Stimulated activated CD8-positive, alpha-beta memory T cell treated with anti-CD3 and anti-CD28 coated beads, Interleukin-4, amount 100 ng/mL, for 48 hours (primary cell): ENCODE measurements around the gene LACC1.

Source experiments
- DNase-seq: peaks from one replicate; pipeline ENCODE4 v3.0.0-alpha.2; 2020

LACC1 gene

DNA sequence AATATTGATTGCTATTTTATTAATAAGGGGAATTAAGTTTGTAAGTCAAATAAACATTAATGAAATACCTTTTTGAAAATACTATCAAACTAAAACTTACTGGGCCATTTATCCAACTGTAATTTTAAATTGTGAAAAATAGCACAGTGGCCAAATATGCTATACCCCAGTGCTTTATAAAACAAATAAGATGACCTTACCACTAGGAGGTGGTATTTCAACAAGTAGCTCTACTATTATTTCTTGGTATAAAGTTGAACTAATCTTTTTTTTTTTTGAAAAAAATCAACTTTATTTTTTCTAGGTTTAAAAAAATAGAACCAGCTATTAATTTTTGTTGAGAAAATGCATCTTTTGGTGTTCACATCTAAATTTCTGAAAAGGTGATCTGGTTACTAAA lies 14.7 kb downstream of the LACC1 start:
- no peak for DNase-seq

DNA sequence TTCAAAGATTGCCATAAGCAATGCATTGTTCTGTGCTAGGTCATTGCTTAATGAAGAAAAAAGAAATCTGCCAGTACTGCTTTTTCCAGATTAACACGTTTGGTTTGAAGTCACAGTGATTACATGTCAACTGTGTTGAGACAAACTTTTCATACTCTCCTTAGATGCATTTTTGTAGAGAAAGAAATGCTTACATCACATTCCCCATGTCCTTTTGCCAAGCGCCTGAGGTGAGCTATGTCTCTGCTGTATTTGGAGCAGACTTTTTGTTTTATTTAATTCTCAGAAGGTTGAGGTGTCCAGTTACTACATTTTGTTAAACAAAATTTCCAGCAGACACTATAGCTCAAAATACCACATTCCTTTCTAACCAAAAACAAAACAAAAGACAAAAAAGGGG lies 16.2 kb downstream of the LACC1 start:
- DNase-seq = no peak

DNA sequence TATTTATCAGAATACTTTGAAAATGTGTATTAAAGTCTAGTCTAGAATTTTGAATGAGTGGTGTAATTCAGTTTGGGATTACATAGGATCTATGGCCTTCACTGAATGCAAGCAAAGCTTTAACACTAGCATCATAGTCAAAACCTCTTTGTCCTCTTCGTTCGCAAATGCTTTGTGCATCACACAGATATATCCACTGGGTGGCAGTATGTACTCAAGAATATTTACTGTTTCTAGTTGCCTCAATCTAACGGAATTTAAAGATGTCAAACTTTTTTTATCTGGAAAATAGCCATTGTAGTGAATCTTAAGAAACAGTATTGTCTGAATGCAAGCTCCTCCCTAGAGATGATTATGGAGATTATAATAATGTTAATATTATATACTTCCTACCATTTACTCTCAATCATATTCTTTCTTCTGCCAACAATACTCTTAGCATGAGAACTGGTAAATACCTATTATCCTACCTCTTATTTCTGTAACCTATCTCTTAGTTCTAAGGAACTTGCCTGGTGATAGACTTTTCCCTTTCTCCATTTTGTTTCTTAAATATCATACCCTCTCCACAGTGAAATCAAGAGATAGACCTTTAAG lies 25.8 kb downstream of the LACC1 start:
- no peak for DNase-seq

DNA sequence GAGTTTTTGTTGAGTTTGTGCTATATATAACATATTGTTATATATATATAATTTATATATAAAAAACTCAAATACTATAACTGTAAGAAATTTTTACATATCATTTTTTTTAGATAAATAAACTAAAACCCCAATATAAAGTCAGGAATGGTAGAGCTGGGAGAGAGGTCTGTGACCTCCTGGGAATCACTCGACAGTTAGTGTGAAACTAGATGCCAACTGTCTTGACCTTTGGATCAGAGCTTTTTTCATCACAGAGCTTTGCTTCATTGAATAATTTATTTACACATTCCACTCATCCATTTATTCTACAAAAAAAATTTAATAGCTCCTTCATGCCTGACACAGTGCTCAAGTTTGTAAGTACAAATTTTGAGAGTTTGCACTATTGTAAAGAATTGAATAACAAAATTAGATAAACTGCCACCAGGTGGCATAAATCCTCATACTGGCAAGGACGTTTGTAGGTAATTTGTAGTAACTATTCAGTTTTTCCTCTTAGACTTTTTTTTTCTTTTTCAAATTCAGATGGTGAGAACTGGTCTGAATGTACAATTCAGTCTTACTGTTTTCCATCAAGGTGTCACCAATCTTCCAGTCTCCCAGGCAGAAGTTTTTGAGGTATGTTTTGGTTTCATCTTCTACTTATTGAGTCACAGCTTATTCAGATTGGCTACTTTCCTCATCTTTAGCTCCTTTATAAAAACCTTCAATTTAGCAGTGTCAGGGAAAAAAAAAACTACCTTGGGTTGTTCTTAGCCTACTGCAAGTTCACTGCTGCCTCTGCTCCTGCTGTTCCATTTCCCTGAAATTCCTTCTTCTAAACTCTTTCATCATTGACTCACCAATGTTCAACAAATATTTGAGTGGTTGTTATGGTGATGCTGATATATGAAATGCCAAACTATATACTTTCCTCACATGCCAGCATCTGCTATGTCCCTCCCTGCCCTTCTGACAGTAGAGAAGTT lies 28.7 kb downstream of the LACC1 start:
- no peak for DNase-seq

DNA sequence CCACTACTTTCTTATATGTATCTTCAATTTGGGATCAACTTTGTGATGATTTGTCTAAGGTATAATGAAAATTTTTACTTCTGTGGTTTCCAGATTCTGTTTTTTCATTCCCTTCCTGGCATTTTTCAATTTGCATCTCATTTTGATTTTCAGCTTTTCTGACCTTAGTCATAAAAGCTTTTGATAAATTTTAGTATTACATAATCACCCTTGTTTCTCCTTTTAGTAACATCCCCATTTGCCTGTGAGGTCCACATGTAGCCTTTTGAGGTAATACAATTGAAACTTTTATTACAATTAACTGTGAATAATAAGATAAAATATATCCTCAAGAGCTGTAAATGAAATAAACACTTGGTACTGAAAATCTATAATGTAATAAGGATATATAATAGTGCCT lies 31.2 kb downstream of the LACC1 start:
- DNase-seq = no peak

- no peak for DNase-seq
Observed at GRCh38 chr13:43911278-43911677, 31.6 kb downstream of the LACC1 start.

DNA sequence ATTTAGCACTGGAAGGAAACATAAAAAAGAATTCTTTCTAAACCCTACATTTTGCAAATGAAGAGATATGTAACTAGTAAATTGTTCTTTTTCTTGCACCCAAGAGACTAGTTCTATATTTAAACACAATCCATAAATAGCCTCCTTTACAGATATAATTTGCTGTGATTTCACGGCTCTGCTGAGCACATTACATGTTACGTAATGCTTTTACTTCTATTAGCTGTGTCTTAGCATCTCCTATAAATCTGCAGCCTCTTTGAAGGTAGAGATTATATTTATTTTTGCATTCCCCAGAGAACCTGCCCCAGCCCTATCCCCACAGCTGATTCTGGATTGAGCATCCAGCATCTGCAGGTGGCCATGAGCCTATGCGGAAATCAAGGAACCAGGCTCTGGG lies 32.2 kb downstream of the LACC1 start:
- DNase-seq = no peak

DNA sequence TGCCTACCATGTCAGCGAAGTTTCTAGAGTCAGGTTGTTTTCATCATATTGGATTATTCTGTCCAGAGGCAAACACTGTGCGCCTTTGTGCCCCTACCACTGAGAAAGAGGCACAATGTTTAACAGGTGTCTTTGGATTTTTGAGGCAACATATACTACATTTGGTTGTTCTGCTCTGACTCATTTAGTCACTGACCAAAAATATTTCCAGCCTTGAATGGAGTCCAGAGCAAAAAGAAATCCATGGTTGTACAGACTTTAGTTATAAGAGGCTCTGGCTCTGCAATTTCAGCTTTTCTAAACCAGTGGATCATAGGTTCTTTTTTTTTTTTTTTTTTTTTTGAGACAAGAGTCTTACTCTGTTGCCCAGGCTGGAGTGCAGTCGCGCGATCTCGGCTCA lies 35.7 kb downstream of the LACC1 start:
- no peak for DNase-seq

DNA sequence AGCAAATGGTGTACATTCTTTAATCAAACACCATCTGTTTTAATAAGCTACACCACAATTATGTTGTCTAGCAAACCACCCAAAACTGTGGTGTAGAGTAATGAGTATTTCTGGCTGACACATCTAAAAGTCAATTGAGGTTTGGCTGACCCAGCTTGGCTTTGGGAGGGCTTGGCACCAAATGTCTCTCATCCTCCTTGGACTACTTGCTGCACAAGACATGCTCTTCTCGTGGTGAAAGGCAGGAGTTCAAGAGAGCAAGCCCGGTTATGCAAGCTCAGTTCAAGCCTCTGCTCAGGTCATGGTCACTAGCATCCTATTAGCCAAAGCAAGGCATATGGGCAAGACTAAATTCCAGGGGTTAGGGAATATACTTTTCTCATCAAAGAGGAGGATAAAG lies 37.1 kb downstream of the LACC1 start:
- no peak for DNase-seq

- DNase-seq = no peak
Observed at GRCh38 chr13:43918636-43919035, 38.9 kb downstream of the LACC1 start.

DNA sequence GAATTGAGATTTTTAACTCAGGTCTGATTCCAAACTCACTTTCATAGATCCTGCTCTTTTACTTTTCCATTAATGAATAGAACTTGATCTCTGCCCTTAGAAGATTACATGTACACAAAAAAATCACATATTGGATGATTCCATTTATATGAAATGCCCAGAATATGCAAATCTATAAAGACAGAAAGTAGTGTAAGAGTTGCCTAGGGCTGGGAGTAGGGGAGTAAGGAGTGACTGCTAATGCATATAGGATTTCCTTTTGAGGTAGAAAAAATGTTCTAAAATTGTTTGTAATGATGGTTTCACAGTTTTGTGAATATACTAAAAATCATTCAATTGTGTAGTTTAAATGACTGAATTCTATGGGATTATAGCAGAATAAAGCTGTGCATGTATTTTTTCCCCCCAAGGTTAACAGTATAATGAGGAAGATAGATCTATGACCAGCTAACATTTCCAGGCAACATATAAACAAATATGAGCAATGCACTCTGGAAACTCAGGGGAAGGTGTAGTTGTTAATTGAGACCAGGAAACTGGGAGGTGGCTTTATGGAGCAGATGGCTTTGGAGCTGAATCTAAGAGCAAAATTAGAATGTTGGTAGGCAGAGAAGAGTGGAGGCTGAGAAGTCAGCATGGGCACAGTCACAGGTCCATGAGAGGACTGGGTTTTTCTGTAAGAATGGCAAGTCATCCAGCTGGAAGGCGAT lies 41.4 kb downstream of the LACC1 start:
- no peak for DNase-seq

DNA sequence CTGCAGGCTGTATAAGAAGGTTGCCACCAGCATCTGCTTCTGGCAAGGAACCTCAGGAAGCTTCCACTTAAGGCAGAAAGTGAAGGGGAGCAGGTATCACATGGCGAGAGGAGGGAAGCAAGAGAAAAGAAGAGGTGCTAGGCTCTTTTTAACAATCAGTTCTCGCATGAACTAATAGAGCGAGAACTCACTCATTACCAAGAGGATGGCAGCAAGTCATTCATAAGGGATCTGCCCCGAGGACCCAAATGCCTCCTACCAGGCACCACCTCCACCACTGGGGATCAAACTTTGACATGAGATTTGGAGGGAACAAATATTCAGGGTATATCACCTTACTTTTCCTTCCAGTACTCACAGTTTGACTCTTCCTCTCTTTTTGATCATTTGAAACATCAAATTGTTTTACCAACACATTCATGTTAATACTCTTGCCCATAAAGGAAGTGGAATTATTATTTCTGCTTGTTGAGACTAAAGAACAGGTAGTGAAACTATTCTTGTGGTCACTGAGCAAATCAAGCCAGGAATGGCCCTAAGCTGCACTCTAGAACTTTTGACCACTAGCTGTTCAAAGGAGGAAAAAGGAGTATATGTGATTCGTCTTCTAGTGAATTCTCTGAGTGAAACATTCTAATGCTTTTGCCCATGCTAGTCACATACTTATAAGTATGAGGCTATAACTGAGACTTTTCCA lies 45.0 kb downstream of the LACC1 start:
- no peak for DNase-seq

- DNase-seq = no peak
Observed at GRCh38 chr13:43929947-43930346, 50.2 kb downstream of the LACC1 start.

DNA sequence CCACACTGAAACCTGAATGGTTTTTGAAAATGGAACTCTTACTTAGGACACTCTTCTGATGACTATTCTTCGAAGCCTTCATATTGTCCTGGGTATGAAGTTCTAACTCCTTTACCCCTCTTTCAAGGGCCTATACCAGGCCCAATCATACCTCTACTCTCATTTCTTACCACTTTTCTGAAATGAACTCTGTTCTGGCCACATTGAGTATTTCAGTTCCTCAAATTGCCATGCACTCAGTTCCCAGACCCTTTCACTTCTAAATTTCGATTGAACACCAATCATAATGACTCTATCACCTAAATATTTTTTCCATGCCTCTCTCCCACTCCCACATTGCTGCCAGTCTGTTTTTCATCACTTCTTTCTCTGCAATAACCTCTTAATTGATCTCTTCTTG lies 53.7 kb downstream of the LACC1 start:
- DNase-seq = no peak

GRCh38 chr13:43934273-43934672 lies 54.6 kb downstream of the LACC1 start:
- no peak for DNase-seq

DNA sequence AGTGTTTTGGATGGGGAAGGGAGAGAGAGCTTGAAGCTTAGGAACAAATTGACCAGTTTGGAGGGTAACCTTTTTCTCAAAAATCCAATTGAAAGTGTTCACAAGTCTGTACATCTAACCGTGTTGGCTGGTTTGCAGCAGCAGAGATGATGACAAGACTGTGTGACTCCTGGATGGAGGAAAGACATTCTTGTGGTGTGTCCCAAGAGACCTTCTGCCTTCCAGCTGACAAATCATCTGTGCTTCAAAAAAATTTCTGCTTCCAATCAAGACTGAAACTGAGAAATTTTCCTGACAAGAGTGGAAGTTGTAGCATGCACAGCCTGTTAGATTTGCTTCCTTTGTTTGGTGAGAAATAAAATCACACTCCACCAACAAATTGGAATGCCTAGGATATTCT lies 56.2 kb downstream of the LACC1 start:
- no peak for DNase-seq

GRCh38 chr13:43936647-43937046 lies 56.9 kb downstream of the LACC1 start:
- DNase-seq = no peak

DNA sequence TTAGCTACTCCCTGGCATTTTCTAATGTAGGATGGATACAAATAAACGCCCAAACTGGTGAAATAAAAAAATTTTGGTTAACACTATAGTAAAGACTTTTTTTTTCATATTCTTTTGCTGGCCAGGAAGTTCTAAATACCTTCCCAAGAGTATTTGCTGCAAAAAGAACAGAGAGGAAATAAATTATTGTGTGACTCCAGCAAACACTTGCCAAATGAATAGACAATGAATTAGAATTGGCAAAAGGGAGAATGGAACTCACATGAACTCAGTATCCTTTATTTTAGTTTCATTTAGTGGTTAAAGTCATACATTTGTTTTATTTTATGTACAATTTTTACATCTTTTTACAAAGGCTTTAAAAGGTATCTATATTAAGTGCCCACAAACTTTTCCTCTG lies 58.1 kb downstream of the LACC1 start:
- DNase-seq = no peak

GRCh38 chr13:43938449-43938848 lies 58.7 kb downstream of the LACC1 start:
- no peak for DNase-seq

GRCh38 chr13:43939086-43939485 lies 59.4 kb downstream of the LACC1 start:
- DNase-seq = no peak

- DNase-seq = no peak
Observed at GRCh38 chr13:43942286-43942685, 62.6 kb downstream of the LACC1 start.
